Stomach (tissue), 4 donors: ENCODE data around the gene BPTF.

ENCODE experiments used
- EP300 ChIP-seq: sonication (generic); formaldehyde crosslinking; IDR thresholded peaks from one replicate; pipeline ENCODE4 v1.6.1; 2017; ENCODE audit warnings: antibody characterized with exemption
- POLR2A ChIP-seq, 4 donors: fragments of 450-650 bp; IDR thresholded peaks; one replicate each; pipeline ENCODE4 v1.6.1; 2016; ENCODE audit warnings: antibody characterized with exemption in 4 of 4, control low read depth in 2 of 4, mild to moderate bottlenecking in 1 of 4, moderate library complexity in 1 of 4
- POLR2AphosphoS5 ChIP-seq, 3 donors: sonication (generic); formaldehyde crosslinking; IDR thresholded peaks; one replicate each; pipeline ENCODE4 v1.6.1; 2016; ENCODE audit warnings: antibody characterized with exemption in 3 of 3
- TF ChIP-seq, protein P1 (sequence below), 7 experiments: fragments of 450-650 bp in 4 of 7; fragments of 200-600 bp in 3 of 7; sonication (generic) in 3 of 7; IDR thresholded peaks; one replicate each; pipeline ENCODE4 v1.5.1; 2016 to 2019; ENCODE audit warnings: antibody characterized with exemption in 7 of 7, control low read depth in 2 of 7, mild to moderate bottlenecking in 1 of 7

DNA sequence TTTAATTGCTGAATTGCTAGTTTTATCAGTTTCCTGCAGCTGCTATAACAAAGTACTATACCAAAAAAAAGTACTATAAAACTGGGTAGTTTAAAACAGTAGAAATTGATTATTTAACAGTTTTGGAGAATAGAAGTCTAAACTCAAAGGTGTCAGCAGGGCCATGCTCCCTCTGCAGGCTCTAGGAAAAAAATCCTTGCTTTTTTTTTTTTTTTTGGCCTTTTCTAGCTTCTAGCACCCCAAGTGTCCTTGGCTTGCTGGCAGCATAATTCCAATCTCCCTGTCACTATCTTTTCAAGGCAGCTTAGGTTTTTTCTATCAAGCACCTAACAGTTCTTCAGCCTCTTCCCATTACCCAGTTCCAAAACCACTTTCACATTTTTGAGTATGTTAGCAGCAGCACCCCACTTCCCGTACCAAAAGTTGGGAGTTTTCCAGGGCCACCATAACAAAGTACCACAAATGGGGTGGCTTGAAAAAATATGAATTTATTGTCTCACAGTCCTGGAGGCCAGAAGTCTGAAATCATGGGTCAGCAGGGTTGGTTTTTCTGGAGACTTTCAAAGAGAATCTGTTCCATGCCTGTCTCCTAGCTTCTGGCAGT, 37.4 kb downstream of the BPTF start:
- TF ChIP-seq POLR2A (IDR thresholded peaks at IDR 0.05) (no peak), POLR2AphosphoS5 (IDR thresholded peaks at IDR 0.05) (no peak), EP300 (no peak)
- TF ChIP-seq, protein P1, sequence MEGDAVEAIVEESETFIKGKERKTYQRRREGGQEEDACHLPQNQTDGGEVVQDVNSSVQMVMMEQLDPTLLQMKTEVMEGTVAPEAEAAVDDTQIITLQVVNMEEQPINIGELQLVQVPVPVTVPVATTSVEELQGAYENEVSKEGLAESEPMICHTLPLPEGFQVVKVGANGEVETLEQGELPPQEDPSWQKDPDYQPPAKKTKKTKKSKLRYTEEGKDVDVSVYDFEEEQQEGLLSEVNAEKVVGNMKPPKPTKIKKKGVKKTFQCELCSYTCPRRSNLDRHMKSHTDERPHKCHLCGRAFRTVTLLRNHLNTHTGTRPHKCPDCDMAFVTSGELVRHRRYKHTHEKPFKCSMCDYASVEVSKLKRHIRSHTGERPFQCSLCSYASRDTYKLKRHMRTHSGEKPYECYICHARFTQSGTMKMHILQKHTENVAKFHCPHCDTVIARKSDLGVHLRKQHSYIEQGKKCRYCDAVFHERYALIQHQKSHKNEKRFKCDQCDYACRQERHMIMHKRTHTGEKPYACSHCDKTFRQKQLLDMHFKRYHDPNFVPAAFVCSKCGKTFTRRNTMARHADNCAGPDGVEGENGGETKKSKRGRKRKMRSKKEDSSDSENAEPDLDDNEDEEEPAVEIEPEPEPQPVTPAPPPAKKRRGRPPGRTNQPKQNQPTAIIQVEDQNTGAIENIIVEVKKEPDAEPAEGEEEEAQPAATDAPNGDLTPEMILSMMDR (IDR thresholded peaks at IDR 0.05), result no peak
